Testis (tissue), 2 donors: ENCODE data around the gene GAK.

Experiments used
- POLR2A ChIP-seq: fragments of 450-650 bp; IDR thresholded peaks from one replicate; pipeline ENCODE4 v1.6.1; 2017; ENCODE audit warnings: antibody characterized with exemption, mild to moderate bottlenecking, moderate library complexity
- TF ChIP-seq, protein P1 (sequence below), 3 experiments: fragments of 450-650 bp in 2 of 3; fragments of 200-600 bp in 1 of 3; sonication (generic) in 1 of 3; IDR thresholded peaks; one replicate each; pipeline ENCODE4 v1.5.1; 2016 to 2019; ENCODE audit warnings: antibody characterized with exemption in 3 of 3, mild to moderate bottlenecking in 2 of 3, moderate library complexity in 1 of 3

- TF ChIP-seq POLR2A, result no peak
- TF ChIP-seq, protein P1, sequence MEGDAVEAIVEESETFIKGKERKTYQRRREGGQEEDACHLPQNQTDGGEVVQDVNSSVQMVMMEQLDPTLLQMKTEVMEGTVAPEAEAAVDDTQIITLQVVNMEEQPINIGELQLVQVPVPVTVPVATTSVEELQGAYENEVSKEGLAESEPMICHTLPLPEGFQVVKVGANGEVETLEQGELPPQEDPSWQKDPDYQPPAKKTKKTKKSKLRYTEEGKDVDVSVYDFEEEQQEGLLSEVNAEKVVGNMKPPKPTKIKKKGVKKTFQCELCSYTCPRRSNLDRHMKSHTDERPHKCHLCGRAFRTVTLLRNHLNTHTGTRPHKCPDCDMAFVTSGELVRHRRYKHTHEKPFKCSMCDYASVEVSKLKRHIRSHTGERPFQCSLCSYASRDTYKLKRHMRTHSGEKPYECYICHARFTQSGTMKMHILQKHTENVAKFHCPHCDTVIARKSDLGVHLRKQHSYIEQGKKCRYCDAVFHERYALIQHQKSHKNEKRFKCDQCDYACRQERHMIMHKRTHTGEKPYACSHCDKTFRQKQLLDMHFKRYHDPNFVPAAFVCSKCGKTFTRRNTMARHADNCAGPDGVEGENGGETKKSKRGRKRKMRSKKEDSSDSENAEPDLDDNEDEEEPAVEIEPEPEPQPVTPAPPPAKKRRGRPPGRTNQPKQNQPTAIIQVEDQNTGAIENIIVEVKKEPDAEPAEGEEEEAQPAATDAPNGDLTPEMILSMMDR (IDR thresholded peaks at IDR 0.05), result no peak
Observed at GRCh38 chr4:849478-850175, 82.5 kb downstream of the GAK start.
